ENCODE measurements around the gene PWWP2B.

PWWP2B gene

GRCh38 chr10:132397036-132397541, at the start of gene PWWP2B:
Gene PWWP2B (plus strand): TSS chr10:132397200. CDS start chr10:132397227, 27 bp downstream.
- DNase-seq, result no peak

GRCh38 chr10:132347211-132347930, 49.6 kb upstream of the PWWP2B start:
- DNase-seq, result no peak

DNA sequence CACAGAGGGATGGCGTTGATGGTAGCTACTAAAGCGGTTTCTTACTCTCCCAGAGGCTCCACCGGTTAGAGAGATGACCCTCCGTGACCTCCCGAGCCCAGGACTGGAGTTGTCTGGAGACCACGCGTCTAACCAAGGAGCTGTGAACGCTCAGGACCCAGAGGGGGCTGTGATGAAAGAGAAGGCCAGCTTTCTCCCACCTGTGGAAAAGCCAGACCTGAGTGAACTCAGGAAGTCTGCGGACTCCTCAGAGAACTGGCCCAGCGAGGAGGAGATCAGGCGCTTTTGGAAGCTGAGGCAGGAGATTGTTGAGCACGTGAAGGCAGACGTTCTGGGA, 49.1 kb upstream of the PWWP2B start:
- no peak for DNase-seq

DNA sequence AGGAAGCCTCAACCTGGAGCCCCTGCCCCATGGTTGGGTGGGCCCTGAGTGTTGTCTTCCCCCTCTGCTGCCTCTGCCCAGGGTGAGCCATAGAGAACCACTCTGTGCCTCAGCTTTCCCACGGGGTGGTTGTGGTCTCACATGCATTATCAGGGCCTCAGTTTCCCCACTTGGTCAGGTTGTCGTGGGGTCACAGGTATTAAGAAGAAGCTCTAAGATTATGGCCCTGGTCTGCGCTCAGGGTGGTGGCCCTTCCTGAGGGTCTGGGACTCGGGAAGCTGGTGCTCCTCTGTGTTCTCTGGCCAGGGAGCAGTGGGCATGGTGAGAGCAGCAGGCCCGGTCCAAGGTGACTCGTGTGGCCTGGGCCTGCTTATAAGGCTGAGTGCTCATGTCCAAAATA, 47.2 kb upstream of the PWWP2B start:
- no peak for DNase-seq

DNA sequence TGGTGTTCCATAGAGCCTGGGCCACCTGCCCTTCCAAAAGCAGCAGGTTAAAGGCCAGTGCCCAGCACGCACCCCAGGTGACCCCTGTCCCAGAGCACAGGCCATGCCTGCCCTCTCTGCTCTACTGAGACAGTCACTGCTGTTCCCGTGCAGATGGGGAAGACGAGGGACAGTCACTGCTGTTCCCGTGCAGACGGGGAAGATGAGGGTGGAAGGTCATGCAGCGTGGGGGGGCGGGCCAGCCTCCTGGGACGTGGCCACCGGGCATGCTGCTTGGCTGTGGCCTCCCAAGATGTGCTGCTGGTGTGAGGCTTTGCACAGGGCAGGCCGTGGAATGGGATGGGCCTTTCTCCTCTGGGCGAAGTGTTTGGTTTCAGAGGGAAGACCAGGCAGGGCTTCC, 46.6 kb upstream of the PWWP2B start:
- no peak for DNase-seq

- DNase-seq, result no peak
Measured at GRCh38 chr10:132350946-132351345, 46.1 kb upstream of the PWWP2B start.

DNA sequence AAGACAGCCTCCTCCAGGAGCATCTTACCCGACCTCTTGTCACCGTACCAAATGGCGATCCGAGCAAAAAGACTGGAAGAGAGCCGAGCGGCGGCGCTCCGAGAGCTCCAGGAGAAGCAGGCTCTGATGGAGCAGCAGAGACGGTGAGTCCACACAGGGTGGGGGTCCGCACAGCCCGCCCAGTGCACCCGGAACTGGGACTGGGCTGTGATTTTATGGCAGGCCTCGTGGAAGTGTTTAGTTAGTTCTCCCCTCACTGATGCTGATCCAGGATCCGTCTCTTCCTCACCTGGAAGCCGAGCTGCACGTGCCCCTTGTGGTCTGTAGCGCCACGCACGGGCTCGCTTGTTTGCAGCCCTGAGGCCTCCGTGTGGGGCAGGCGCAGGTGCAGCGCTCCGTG, 45.4 kb upstream of the PWWP2B start:
- no peak for DNase-seq

GRCh38 chr10:132352462-132353308, 44.3 kb upstream of the PWWP2B start:
- DNase-seq, result peak; percentile 58

DNA sequence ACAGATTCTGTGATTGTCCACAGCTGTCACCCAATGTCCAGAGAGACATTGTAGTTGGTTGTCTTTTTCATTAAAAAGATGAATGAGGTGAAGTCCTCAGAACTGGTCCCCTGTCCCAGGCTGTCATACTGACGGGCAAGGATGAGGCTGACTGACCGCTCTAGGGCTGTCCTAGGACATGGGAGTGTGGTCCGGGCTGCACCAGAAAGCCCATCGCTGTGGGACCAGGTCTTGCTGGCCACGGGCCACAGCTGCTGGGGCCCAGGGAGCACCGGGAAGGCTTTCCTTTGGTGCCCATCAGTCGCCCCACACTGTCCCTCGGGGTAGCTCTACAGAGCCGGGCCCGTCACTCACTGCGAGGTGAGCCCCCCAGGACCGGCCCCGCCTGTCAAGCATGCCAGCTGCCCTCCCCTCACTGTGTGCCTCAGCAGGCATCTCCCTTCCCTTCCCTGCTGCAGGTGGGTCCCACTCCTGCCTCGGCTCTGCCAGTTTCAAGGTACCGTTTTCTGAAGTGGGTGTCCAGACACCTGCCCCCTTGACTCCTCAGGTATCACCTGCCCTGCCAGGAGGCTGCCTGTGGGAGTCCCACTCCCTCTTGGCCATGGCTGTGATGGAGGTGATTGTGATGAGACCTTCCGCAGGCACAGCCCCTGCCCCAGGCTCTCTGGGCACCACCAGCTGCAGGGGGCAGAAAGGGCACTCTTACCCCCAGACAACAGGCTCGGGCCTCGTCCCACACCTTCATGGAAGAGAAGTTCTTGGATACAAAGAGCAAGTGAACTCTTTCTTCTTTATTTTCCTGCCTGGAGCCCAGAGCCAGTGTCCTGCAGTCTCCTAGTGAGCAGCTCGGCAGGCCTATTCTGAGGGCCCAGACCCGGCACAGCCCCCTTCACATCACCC, 43.3 kb upstream of the PWWP2B start:
- DNase-seq, result no peak

DNA sequence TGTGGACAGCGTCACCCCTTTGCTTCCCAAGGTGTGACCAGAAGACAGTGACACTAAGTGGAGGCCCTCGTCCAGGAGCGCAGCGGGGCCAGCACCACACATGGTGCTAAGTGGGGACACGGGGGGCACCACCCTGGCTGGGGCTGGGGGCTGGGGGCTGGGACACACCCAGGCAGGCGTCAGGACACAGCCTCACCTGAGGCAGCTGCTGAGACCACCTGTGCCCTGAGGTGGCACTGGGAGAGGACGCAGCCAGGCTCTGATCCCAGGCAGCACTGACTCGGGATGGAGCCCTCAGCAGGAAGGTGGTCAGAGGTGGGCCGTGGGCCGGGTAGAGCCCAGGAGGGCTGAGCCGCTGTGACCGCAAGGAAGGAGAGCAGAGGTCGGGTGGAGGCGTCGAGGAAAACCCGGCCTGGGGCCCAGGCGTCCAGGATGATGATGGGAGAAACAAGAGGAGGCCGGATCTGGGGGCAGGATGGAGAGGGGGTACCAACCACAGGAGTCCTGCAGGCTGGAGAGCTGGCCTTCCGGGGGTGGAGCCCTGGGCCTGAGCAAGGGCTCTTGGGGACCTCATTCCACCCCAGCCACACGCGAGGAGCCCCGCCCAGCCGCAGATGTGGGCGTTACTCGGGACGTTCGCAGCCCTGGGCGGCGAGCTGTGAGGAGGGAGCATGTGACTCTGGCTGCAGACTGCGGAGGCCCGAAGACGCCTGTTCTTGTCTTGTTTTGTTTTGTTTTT, 42.5 kb upstream of the PWWP2B start:
- no peak for DNase-seq

- DNase-seq, result no peak
Measured at GRCh38 chr10:132355297-132355696, 41.7 kb upstream of the PWWP2B start.

DNA sequence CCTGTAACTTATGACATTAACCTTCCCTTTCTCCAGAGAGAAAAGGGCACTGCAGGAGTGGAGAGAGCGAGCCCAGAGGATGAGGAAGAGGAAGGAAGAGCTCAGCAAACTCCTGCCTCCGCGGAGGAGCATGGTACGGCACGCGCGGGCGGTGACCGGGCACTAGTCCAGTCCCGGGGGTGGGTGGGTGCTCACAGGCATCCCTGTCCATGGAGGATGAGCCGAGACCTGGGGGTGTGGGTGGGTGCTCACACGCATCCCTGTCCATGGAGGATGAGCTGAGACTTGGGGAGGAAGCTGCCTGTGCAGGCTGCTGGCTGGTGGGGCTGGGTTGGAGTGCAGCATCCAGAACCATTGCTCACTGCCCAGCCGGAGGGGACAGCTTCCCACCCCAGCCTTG, 41.2 kb upstream of the PWWP2B start:
- no peak for DNase-seq

- no peak for DNase-seq
Measured at GRCh38 chr10:132356621-132357195, 40.3 kb upstream of the PWWP2B start.

- DNase-seq, result no peak
Measured at GRCh38 chr10:132357286-132358058, 39.5 kb upstream of the PWWP2B start.

- no peak for DNase-seq
Measured at GRCh38 chr10:132359305-132360040, 37.5 kb upstream of the PWWP2B start.

- no peak for DNase-seq
Measured at GRCh38 chr10:132360766-132361447, 36.1 kb upstream of the PWWP2B start.

DNA sequence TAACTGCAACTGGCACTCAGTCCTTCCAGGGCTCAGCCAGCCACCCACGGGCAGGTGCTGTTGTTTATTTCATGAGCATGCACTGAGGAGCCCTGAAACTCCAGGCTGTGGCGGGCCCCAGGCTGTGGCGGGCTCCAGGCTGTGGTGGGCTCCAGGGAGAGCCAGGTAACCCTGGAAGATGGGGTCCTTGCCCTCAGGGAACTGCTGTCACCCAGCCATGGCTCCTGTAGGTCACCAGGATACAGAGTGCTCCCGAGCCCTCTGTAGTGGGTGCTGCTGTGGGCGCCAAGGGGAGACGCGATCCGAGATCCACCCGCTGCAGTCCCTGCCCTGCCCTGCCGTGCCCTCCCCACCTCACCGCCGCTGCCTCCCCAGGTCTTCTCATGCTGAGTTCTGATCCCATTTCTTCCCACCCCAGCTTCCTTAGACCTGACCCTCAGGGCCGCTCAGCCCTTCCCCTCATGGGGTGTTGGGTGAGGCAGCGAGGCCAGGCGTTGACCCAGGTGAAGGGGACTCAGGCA, 35.4 kb upstream of the PWWP2B start:
- no peak for DNase-seq

- DNase-seq, result no peak
Measured at GRCh38 chr10:132362151-132362611, 34.8 kb upstream of the PWWP2B start.

DNA sequence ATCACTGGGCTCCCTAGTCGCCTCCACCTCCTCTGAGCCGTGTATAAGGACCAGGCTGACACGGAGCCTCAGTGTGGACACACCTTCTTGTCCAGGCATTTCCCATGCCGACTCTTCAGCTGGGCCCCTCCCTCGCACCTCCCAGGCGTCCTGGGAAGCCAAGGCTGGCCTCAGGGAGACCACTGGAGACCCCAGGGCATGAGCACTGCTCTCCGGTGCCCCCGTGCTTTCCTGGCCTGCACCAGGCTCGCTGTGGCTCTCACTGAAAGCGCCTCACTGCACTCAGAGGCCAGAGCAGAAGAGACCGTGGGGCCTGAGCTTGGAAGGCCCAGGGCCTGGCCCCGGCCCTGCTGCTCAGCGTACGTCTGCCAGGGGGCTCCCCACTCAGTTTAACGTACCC, 33.6 kb upstream of the PWWP2B start:
- DNase-seq, result no peak

Data from left hindlimb (tissue), 1 donor.